HG03139 (cell line): Measurements from ENCODE around the gene MCU.
"Not testable (repeated sequence)": the region's sequence is repeated elsewhere in the genome, so short reads cannot be mapped to it uniquely, and the experiment has no call there.

Experiments
- ATAC-seq: cut with Tn5 transposase; IDR thresholded peaks from one replicate; pipeline ENCODE4 v1.9.1; 2021; ENCODE audit not compliant: unreplicated experiment

Gene MCU

DNA sequence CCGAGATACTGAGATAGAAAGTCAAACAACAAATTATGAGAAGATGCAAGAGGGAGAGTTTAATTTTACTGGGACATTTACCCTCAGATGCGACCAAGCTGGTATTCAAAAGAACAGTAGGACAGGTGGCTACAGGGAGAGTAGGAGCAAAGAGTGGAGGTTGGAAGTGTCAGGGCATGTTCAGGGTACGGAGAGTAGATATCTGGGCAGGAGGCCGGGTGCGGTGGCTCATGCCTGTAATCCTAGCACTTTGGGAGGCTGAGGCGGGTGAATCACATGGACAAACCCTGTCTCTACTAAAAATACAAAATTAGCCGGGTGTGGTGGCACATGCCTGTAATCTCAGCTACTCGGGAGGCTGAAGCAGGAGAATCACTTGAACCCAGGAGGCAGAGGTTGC is 5.5 kb upstream of the MCU start:
- not testable (repeated sequence) for ATAC-seq

DNA sequence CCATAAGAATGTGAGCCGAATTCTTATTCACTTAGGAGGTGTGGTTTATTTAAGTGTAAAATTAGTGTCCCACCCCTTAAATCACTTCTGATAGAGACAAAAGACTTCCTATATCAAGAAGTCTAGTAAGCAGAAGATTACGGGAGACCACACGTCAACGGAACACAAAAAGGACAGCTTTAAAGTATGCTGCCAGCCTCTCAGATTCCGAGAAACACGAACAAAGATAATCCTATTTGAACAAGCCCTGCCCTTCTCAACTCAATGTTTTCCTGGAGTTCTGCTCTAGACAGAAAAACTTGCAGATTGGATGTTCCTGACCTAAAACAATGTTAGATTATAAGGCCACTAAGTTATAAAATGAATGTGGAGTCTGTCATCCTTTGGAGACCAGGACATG is 4.9 kb upstream of the MCU start:
- ATAC-seq, result no peak

DNA sequence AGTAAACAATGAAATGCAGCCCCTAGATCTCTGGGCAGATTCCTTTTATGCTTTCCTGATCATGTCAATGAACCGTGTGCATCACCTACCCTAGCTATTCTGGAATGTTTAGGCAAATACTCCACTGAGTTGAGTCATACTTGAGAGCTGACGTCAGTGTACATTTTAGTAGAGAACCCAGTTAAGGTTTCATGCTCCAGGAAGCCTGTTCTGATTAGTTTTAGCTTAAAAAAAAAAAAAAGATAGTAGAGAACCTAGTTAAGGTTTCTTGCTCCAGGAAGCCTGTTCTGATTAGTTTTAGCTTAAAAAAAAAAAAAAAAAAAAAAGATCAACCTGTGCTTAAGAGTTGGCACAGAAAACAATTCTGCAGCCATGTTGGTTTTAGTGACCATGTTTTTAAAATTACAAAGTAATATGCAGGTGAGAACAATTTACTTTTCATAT is 3.7 kb upstream of the MCU start:
- no peak for ATAC-seq

DNA sequence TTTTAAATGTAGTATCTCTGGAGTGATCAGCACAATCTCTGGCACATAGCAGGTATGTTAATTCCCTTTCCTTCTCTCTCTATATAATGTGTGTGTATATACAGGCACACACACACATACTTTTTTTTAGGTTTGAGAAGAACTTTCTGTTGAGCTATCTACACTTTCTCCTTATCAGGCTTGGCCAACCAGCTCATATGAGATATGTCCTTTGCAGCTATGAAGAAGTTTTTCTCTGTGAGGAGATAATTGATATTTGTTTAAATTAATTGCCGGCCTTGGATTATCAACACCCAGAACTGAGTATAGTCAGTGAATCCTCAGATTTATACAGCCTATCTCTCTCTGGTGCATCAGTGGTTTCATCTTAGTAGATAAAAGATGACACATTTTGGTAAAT is 2.3 kb upstream of the MCU start:
- ATAC-seq, result no peak

DNA sequence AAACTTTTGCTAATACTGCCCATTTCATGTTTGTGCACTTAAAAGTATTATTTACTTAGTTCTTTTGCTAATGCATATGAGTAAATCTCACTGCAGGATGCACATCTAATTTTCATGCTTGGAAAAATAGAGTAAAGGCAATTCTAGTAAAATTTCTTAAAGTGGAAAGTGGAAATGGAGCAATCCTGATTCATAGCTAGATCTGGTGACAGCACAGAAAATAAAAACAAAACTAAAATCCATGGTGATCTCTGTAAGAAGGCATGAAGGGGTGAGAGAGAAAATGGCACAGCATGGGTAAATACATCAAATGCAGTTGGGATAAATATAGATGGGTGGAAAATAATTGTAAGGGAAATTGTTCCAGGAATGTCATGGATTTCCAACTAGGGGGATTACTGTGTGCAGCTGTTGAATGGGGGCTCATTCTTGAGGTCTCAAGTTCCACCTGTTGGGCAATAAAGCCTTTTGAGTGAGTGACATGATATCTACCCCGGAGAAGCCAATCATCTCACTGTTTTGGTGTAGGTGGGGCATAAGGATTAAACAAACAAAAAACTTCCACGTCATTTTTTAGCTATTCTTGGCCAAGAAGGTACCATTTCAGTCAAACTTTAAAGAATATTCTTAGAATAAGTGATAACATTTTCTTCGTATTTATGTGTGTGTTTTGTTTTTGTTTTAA is 1.7 kb upstream of the MCU start:
- ATAC-seq, result no peak

DNA sequence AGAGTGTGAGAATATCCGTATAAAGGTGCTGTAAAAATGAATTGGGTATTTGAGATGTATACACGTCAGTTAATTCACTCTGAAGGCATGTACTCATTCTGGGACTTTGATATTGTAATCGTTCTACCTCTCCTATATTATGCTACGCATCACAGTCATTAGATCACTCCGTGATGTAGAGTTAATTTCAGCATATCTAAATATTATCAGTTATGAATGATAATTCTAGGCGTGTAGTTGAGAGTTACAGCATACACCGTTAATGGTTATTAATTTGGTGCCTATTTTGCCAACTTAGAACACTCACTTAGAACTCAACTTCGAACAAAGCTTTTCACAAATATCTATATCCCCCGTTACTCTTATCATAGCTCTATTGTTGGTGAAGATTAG is 477 bp upstream of the MCU start:
- no peak for ATAC-seq

DNA sequence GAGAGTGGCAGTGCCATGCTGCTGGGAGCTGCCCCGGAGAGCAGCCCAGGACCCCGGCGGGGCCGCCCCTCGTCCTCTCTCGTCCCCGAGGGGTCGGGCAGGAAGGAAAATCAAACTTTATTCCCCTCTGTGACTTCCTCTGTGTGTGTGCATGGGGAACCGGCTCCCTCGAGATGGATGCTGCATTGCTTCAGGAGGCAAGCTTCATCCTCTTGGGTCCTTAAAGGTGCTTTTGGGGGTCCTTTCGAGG is 726 bp downstream of the MCU start:
- ATAC-seq, result peak; percentile 6

DNA sequence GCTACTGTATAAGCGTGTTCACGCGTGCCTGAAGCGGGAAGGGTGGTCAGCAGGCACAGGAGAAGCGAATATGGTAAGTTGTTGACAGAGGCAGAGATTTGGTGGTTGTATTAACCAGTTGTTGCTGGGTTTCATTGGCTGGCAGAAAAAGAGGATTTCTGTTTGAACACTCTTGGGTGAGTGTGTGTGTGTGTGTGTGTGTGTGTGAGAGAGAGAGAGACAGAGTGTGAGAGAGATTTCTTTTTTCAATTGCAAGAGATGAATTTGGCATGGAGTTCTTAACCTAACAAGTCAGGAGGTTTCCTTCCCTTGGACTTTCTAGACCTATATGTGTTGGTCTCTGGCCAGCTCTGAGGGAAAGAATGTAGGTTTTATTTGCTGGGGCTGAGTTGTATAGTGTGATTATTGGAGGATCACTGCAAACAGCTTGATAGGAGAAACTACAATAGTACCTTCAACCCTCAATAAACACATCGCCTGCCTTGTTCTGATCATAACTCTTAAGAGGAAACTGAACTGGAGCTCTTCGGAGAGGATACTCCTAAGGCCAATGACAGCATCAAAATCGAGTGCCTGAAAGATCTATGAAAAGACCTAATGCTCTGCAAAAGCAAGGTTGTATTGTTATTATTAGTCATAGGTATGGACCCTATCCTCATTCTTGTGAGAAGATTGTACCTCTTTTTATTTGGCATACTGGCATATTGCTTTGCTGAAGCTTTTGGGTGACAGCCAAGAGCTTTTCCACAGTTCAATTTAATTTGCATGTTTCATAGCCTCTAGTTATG is 1.2 kb downstream of the MCU start:
- ATAC-seq, result no peak

DNA sequence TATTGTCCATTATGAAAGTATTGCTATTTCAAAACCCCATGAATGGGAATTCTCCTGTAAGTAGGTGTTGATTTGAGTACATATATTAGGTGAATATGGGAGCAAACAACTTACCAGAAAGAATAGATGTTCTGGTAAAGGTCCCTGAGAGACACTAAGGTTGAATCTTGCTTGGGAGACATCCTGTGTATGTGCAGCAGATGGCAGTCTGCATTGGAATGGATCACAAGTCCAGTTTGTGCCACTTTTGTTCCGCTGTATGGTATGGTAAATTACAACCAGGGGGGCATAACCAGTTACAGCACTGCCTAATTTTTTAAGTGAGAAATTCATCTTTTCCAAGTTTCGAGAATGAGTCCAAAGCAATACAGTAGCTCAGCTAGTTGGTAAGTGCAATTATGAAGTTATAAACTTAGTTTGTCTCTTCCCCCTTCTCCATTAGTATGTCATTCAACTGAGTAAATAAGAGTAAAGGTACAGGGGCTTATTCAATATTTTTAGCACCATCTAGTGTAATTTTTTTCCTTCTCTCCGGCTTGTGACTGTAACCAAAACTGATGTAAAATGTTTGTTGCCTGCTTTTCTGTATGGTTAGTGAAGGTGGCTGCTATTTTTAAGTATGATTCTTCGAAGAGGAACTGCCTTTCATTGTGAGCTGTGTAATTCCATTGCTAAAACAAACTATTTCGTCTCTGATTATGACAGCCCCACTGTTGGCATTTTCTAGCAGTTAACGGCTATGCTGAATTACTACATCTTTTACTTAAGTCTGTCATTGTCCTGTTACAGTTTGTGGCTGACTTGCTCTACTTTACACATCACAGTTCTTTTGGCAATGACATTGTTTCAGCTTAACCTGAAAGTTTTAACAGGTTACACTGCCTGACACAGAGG is 2.8 kb downstream of the MCU start:
- no peak for ATAC-seq

GRCh38 chr10:72695496-72695895 is 3.6 kb downstream of the MCU start:
- no peak for ATAC-seq

DNA sequence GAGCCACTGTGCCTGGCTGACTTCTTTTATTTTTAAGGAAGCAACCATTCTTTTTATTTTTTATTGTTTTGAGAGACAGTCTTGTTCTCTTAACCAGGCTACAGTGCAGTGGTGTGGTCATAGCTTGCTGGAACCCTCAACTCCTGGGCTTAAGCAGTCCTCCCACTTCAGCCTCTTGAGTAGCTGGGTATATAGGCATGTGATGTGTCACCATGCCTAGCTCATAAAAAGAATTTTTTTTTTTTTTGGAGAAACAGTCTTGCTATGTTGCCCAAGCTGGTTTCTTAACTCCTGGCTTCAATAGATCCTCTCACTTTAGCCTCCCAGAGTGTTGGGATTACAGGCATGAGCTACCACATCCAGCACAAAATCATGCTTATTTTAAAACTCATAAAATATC is 5.8 kb downstream of the MCU start:
- no peak for ATAC-seq

GRCh38 chr10:72702465-72702864 is 10.5 kb downstream of the MCU start:
- not testable (repeated sequence) for ATAC-seq

DNA sequence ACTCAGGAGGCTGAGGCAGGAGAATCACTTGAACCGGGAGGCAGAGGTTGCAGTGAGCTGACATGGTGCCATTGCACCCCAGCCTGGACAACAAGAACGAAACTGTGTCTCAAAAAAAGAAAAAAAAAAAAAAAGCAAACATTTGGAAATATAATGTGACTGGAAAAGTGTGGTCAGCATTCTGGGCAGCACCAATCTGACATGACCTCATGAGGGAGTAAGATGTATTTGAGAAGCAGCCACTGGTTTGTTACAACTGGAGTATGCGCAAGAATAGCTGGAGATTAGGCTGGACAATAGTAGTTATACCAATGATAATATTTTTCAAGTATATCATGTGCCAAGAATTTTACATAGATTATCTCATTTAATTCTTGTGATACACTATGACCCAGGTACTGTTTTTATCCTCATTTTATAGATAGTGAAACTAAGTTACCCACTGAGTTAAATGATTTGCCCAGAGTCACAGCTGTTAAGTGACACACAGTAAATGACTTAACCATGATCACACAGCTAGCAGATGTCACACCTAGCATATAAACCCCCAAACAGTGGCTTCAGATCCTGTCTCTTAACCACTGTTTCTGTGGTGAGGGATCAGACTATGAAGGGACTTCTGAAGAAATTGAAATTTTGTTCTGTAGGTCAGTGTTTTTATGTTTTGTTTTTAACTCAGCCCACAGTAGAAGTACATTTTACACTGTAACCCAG is 11.1 kb downstream of the MCU start:
- ATAC-seq, result peak; percentile 76

DNA sequence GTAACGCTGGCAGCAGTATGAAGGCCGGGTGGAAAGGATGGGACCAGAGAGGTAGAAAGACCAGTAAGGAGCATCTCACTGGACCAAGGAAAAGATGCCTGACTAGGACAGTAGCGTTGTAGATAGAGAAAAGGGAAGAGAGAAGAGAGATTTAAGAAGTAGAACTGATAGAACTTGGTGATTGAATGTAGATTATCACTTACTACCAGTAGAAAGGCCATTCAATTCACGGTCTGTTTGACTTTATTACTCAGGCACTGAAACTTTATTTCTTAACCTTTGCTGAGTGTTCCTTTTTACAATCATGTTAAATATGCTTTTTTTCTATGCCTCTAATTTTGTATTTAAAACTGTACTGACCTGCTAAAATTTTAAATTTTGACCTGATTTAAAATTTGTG is 12.2 kb downstream of the MCU start:
- ATAC-seq, result no peak

GRCh38 chr10:72709041-72709440 is 17.1 kb downstream of the MCU start:
- no peak for ATAC-seq

DNA sequence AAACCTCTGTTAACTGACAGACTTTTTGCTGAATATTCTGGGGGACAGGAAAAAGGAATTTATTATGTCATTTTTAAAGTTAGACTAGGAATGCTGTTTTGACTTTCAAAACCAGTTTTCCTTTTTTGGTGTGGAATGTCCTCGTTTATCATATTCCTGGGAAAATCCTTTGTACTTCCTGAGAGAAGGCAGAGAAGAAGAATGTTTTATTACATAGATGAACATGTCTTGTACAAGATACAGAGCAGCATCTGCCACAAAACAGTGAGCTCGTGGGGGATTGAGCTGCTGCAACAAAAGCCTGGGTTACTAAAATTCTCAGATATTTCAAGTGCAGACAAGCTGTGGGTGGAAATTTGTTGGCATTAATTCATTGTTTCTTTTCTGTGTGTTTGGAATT is 20.2 kb downstream of the MCU start:
- no peak for ATAC-seq

- ATAC-seq, result no peak
These were observed 28.1 kb downstream of the MCU start for GRCh38 chr10:72719941-72720592.

- no peak for ATAC-seq
These were observed 29.1 kb downstream of the MCU start for GRCh38 chr10:72720814-72721660.

DNA sequence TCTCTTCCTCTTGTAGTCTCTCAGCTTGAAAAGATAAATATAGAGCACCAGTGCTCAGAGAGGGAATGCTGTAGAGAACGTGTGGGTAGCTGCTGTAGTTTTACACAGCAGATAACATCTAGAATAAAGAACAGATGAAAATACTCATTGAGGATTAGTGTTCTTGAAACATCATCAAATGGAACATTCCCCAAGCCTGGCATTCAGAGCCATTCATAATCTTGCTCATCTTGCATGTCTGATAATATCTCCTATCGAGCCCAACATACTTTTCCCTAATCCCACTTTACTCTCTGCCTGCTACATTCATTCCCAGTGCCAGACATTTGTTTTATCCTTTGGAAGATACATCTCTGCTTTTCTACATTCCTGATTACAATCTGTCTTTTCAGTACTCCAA is 35.2 kb downstream of the MCU start:
- ATAC-seq, result no peak

GRCh38 chr10:72728462-72728861 is 36.5 kb downstream of the MCU start:
- no peak for ATAC-seq
